H1 (cell line): ENCODE data around the gene LUZP1. TPM values are rescaled to one million over a fixed set of nuclear protein-coding genes. Genes with fewer than 3 reads are reported as not detected.

Experiments used
- CTCF ChIA-PET: fragments of 300-600 bp; sonication (Branson Sonifier 250); formaldehyde crosslinking; loops from one replicate; lab custom pipeline; 2021; ENCODE audit not compliant: partially characterized antibody; lab: Charles Lee
- POLR2A ChIA-PET: fragments of 300-600 bp; sonication (Branson Sonifier 250); formaldehyde crosslinking; loops from one replicate; lab custom pipeline; 2021; ENCODE audit warnings: inconsistent platforms; ENCODE audit not compliant: partially characterized antibody; lab: Charles Lee
- DNase-seq, 2 experiments: peaks; one replicate each; pipeline versions ENCODE4 v3.0.0 to v3.0.0-alpha.2; 2010 to 2022; ENCODE audit warnings: low spot score in 2 of 2, low read depth in 1 of 2, mixed read lengths in 1 of 2
- FAIRE-seq: peaks from 2 replicates; lab custom pipeline; 2011; peaks lifted over from hg19 to GRCh38; lab: Jason Lieb, UNC
- H2AFZ ChIP-seq: 2 replicates; pipeline ENCODE4 v1.8.1; 2012; ENCODE audit warnings: low read length, inconsistent platforms
- H2AK5ac ChIP-seq: 2 replicates; pipeline ENCODE4 v1.6.1; 2013; ENCODE audit warnings: low read depth, low read length
- H2BK120ac ChIP-seq: replicated peaks from 2 replicates; pipeline ENCODE3; 2013; ENCODE audit warnings: low read depth, low read length, inconsistent platforms
- H2BK12ac ChIP-seq: 2 replicates; pipeline ENCODE4 v1.6.1; 2013; ENCODE audit warnings: low read depth, low read length
- H2BK15ac ChIP-seq: 2 replicates; pipeline ENCODE4 v1.6.1; 2013; ENCODE audit warnings: low read length
- H2BK20ac ChIP-seq: 2 replicates; pipeline ENCODE4 v1.6.1; 2013; ENCODE audit warnings: low read length
- H2BK5ac ChIP-seq: 2 replicates; pipeline ENCODE4 v1.6.1; 2013; ENCODE audit warnings: low read depth, low read length
- H3K14ac ChIP-seq: 2 replicates; pipeline ENCODE4 v1.6.1; 2013; ENCODE audit warnings: inconsistent platforms; ENCODE audit not compliant: insufficient read length
- H3K18ac ChIP-seq: 2 replicates; pipeline ENCODE4 v1.6.1; 2013; ENCODE audit warnings: low read length; ENCODE audit errors: extremely low read depth
- H3K23ac ChIP-seq: 2 replicates; pipeline ENCODE4 v1.6.1; 2013; ENCODE audit warnings: inconsistent platforms; ENCODE audit not compliant: insufficient read length
- H3K23me2 ChIP-seq: 2 replicates; pipeline ENCODE4 v1.6.1; 2013; ENCODE audit warnings: low read depth, low read length
- H3K27ac ChIP-seq: 2 replicates; pipeline ENCODE4 v1.6.1; 2011; ENCODE audit warnings: low read depth, low read length, inconsistent platforms
- H3K27me3 ChIP-seq, 4 experiments: replicated peaks in 1 of 4; 1 replicate in 1 of 4; 2 replicates in 3 of 4; pipeline versions ENCODE4 v1.6.1 to v1.8.1; 2011 to 2013; ENCODE audit warnings: low read length in 3 of 4, mild to moderate bottlenecking in 3 of 4, inconsistent platforms in 2 of 4, mixed read lengths in 2 of 4, moderate library complexity in 1 of 4; ENCODE audit not compliant: control insufficient read depth in 3 of 4, insufficient read depth in 3 of 4; ENCODE audit errors: extremely low read depth in 1 of 4
- H3K36me3 ChIP-seq, 4 experiments: 2 replicates each; pipeline versions ENCODE4 v1.6.1 to v1.8.1; 2011 to 2013; ENCODE audit warnings: mild to moderate bottlenecking in 4 of 4, low read length in 3 of 4, moderate library complexity in 2 of 4, control low read depth in 1 of 4, inconsistent platforms in 1 of 4; ENCODE audit not compliant: insufficient read depth in 4 of 4, control insufficient read depth in 2 of 4
- H3K4ac ChIP-seq: replicated peaks from 2 replicates; pipeline ENCODE3; 2013; ENCODE audit warnings: low read length, low read depth, mixed read lengths, inconsistent platforms; ENCODE audit not compliant: insufficient read length
- H3K4me1 ChIP-seq, 4 experiments: replicated peaks in 1 of 4; 1 replicate in 1 of 4; 2 replicates in 3 of 4; pipeline versions ENCODE4 v1.6.1 to v1.8.1; 2011 to 2013; ENCODE audit warnings: low read length in 3 of 4, inconsistent platforms in 2 of 4, mixed read lengths in 1 of 4; ENCODE audit not compliant: insufficient read depth in 4 of 4, control insufficient read depth in 3 of 4
- H3K4me2 ChIP-seq, 2 experiments: 2 replicates each; pipeline versions ENCODE4 v1.6.1 to v1.8.1; 2011 to 2013; ENCODE audit warnings: low read depth in 2 of 2, low read length in 2 of 2, control low read depth in 1 of 2, inconsistent platforms in 1 of 2, mild to moderate bottlenecking in 1 of 2; ENCODE audit not compliant: insufficient read depth in 1 of 2
- H3K4me3 ChIP-seq, 4 experiments: fragments of 200-600, 300-600 bp in 1 of 4; sonication (generic), shearing (Covaris generic), sonication (Bioruptor Twin) in 1 of 4; 2 replicates each; pipeline versions ENCODE4 v1.5.1 to v1.8.1; 2011 to 2016; ENCODE audit warnings: low read length in 4 of 4, low read depth in 3 of 4, control low read depth in 2 of 4, inconsistent platforms in 2 of 4, mild to moderate bottlenecking in 2 of 4, mixed read lengths in 1 of 4, moderate library complexity in 1 of 4; ENCODE audit not compliant: insufficient read depth in 2 of 4; ENCODE audit errors: extremely low read depth in 1 of 4
- H3K56ac ChIP-seq: replicated peaks from 2 replicates; pipeline ENCODE3; 2013; ENCODE audit warnings: low read depth, mild to moderate bottlenecking, mixed read lengths, low read length, inconsistent platforms; ENCODE audit not compliant: insufficient read length
- H3K79me1 ChIP-seq: 2 replicates; pipeline ENCODE4 v1.6.1; 2013; ENCODE audit warnings: low read depth, low read length, control low read depth
- H3K79me2 ChIP-seq, 2 experiments: 2 replicates each; pipeline versions ENCODE4 v1.6.1 to v1.8.1; 2012 to 2013; ENCODE audit warnings: low read length in 2 of 2, mild to moderate bottlenecking in 2 of 2, inconsistent platforms in 1 of 2; ENCODE audit not compliant: insufficient read depth in 2 of 2, control insufficient read depth in 1 of 2
- H3K9ac ChIP-seq, 4 experiments: replicated peaks in 1 of 4; 1 replicate in 1 of 4; 2 replicates in 3 of 4; pipeline versions ENCODE4 v1.6.1 to v1.8.1; 2011 to 2013; ENCODE audit warnings: low read depth in 3 of 4, low read length in 3 of 4, control low read depth in 2 of 4, mild to moderate bottlenecking in 2 of 4, moderate library complexity in 2 of 4, inconsistent platforms in 1 of 4; ENCODE audit errors: extremely low read depth in 1 of 4
- H3K9me3 ChIP-seq, 2 experiments: 2 replicates each; pipeline versions ENCODE4 v1.6.1 to v1.8.1; 2012 to 2013; ENCODE audit warnings: mild to moderate bottlenecking in 2 of 2, moderate library complexity in 2 of 2, control low read depth in 1 of 2, inconsistent platforms in 1 of 2, low read depth in 1 of 2, low read length in 1 of 2, mixed read lengths in 1 of 2; ENCODE audit not compliant: insufficient read depth in 2 of 2
- H4K20me1 ChIP-seq, 2 experiments: replicated peaks in 1 of 2; 2 replicates each; pipeline versions ENCODE3 to v1.8.1; 2011 to 2013; ENCODE audit warnings: inconsistent platforms in 2 of 2, low read length in 2 of 2, mild to moderate bottlenecking in 1 of 2; ENCODE audit not compliant: insufficient read depth in 2 of 2, control insufficient read depth in 1 of 2
- H4K5ac ChIP-seq: 2 replicates; pipeline ENCODE4 v1.6.1; 2013; ENCODE audit warnings: low read length, low read depth, mixed read lengths, inconsistent platforms; ENCODE audit not compliant: insufficient read length
- H4K8ac ChIP-seq: 2 replicates; pipeline ENCODE4 v1.8.0; 2013; ENCODE audit warnings: mild to moderate bottlenecking, moderate library complexity, low read length, inconsistent platforms; ENCODE audit not compliant: insufficient read depth; ENCODE audit errors: extremely low read depth
- H4K91ac ChIP-seq: replicated peaks from 2 replicates; pipeline ENCODE3; 2013; ENCODE audit warnings: low read length, mixed read lengths, inconsistent platforms; ENCODE audit not compliant: insufficient read length
- ATF3 ChIP-seq: IDR thresholded peaks from 2 replicates; pipeline ENCODE4 v1.6.1; 2011; ENCODE audit warnings: low read depth, mild to moderate bottlenecking, low read length; ENCODE audit not compliant: insufficient read depth
- CEBPB ChIP-seq: IDR thresholded peaks from 2 replicates; pipeline ENCODE4 v1.6.1; 2012; ENCODE audit warnings: low read depth, low read length
- CHD1 ChIP-seq: IDR thresholded peaks from 2 replicates; pipeline ENCODE4 v1.6.1; 2012; ENCODE audit warnings: low read depth, low read length, improper control_type of control experiment
- KDM4A ChIP-seq: IDR thresholded peaks from one replicate; pipeline ENCODE4 v1.7.1; 2012; ENCODE audit warnings: low read depth, mild to moderate bottlenecking, moderate library complexity, low read length, inconsistent platforms; ENCODE audit not compliant: severe bottlenecking
- POLR2A ChIP-seq, 2 experiments: IDR thresholded peaks; 1 replicate in 1 of 2; 2 replicates in 1 of 2; pipeline ENCODE4 v1.6.1; 2011; ENCODE audit warnings: low read depth in 2 of 2, low read length in 2 of 2, mild to moderate bottlenecking in 2 of 2; ENCODE audit errors: control extremely low read depth in 1 of 2
- SRF ChIP-seq: IDR thresholded peaks from 2 replicates; pipeline ENCODE4 v1.6.1; 2011; ENCODE audit warnings: mild to moderate bottlenecking, low read depth, low read length, moderate library complexity
- WGBS, 2 experiments: shearing (Covaris generic) in 1 of 2; methylation state at CpG; one replicate each; pipeline versions ENCODE4 v1.1.6 to v1.1.7; 2013 to 2015; ENCODE audit warnings: low lambda C conversion rate in 2 of 2, mixed read lengths in 2 of 2, inconsistent platforms in 1 of 2, low coverage in 1 of 2, missing lambda C conversion rate in 1 of 2; ENCODE audit not compliant: insufficient replicate concordance in 2 of 2, insufficient coverage in 1 of 2, insufficient read length in 1 of 2; ENCODE audit errors: extremely low coverage in 1 of 2, missing lambda C conversion rate in 1 of 2; 5-methylcytosine and 5-hydroxymethylcytosine counted together
- polyA plus RNA-seq, 7 experiments: library from polyadenylated mRNA; depleted of rRNA in 3 of 7; stranded (reverse) in 5 of 7; unstranded in 2 of 7; fragments of >200 nt in 5 of 7; fragments of 200-250 nt in 2 of 7; gene quantifications; 1 replicate in 5 of 7; 2 replicates in 1 of 7; 4 replicates in 1 of 7; pipeline versions ENCODE4 v1.2.1 to v1.2.3, GENCODE V29; 2011 to 2013; ENCODE audit warnings: missing spikeins in 2 of 7, mixed read lengths in 2 of 7
- total RNA-seq: library from RNA; stranded (reverse); fragmentation: NEBNext Ultra II Directional; extraction: Animal tissue kit (Norgen Biotek cat#: 25700); gene quantifications from 2 replicates; pipeline ENCODE4 v1.2.1, GENCODE V29; 2021

LUZP1 gene
- total and polyA plus RNA-seq, 2 of the 8 experiments (the other 6 are each of a cell fraction or from before 2014, with no cell fraction given) = 14.0 to 60.5 TPM

GRCh38 chr1:23163395-23163794 is 5.3 kb downstream of the LUZP1 start:
- 94% methylated on average over 2 of the region's 3 CpGs; no CpG with 5 or more reads in 1 of the 2 experiments for WGBS, 2 experiments
- POLR2A ChIA-PET = interaction anchor here (0.6 to 1.0 kb wide), 3 partner anchors 13 to 99 kb away, joined by 3 to 5 read pairs (median 4); no protein-coding TSS in a partner anchor

More at GRCh38 chr1:23163395-23163794, 5.3 kb downstream of the LUZP1 start:
- TF ChIP-seq POLR2A (IDR thresholded peaks at IDR 0.05; ENCODE audit: control extremely low read depth in 1 of 2, low read depth in 2 of 2, low read length in 2 of 2) (no peak), CEBPB (0 out of 2 replicates have a peak, but pooled peaks have one; percentile 52), ATF3 (no peak), CHD1 (no peak), SRF (no peak), KDM4A (no peak)
- no peak overlapping the region for H3K4me2 ChIP-seq
- no peak for FAIRE-seq
- no peak overlapping the region for H2AFZ ChIP-seq
- H3K36me3 ChIP-seq = no peaks in the 10 kb centered on the region
- 0 out of 2 replicates have a peak overlapping the region, but pooled peaks have one; percentile 29 for H2BK12ac ChIP-seq
- H2BK5ac ChIP-seq = no peak overlapping the region
- peaks cover 18 to 24% of the 10 kb centered on the region in 2 experiments for H4K20me1 ChIP-seq
- CTCF ChIA-PET = interaction anchor here (0.6 to 3.4 kb wide), 8 partner anchors 13 to 1850 kb away, joined by 3 to 17 read pairs (median 4); no protein-coding TSS in a partner anchor
- H3K4me1 ChIP-seq = peaks cover 0 to 3% (median 1%) of the 10 kb centered on the region in 4 experiments; a peak in 2 of 7 replicates
- H3K23ac ChIP-seq = no peak overlapping the region
- no peak overlapping the region for H3K4ac ChIP-seq
- H4K91ac ChIP-seq = no peak overlapping the region
- H2AK5ac ChIP-seq = no peak overlapping the region
- no peak overlapping the region for H4K5ac ChIP-seq
- H2BK120ac ChIP-seq = no peak overlapping the region
- no peak overlapping the region; a peak in 1 of 7 replicates for H3K9ac ChIP-seq
- no peak overlapping the region for H3K14ac ChIP-seq
- H3K27ac ChIP-seq = no peak overlapping the region
- no peak for DNase-seq
- no peaks in the 10 kb centered on the region for H3K9me3 ChIP-seq
- no peak overlapping the region for H2BK15ac ChIP-seq
- H3K4me3 ChIP-seq = no peak overlapping the region
- no peak overlapping the region for H4K8ac ChIP-seq
- peaks cover 19 to 89% of the 10 kb centered on the region in 2 experiments for H3K79me2 ChIP-seq
- peaks cover 4% of the 10 kb centered on the region for H3K79me1 ChIP-seq
- H3K23me2 ChIP-seq = peaks cover 4% of the 10 kb centered on the region
- H3K27me3 ChIP-seq = no peaks in the 10 kb centered on the region
- no peak overlapping the region for H3K18ac ChIP-seq
- no peak overlapping the region for H2BK20ac ChIP-seq
- no peak overlapping the region for H3K56ac ChIP-seq
